GM18511 (cell line): Measurements from ENCODE around the gene MRPL48.

Source experiments
- ATAC-seq: cut with Tn5 transposase; IDR thresholded peaks from one replicate; pipeline ENCODE4 v1.9.1; 2021; ENCODE audit warnings: mild to moderate bottlenecking, moderate library complexity; ENCODE audit not compliant: unreplicated experiment

The MRPL48 gene

GRCh38 chr11:73888244-73888643 is 100.6 kb downstream of the MRPL48 start:
- no peak for ATAC-seq

GRCh38 chr11:73889019-73889418 is 101.3 kb downstream of the MRPL48 start:
- ATAC-seq = no peak

- no peak for ATAC-seq
These were observed 101.9 kb downstream of the MRPL48 start for GRCh38 chr11:73889536-73889935.

GRCh38 chr11:73893041-73893440 is 105.4 kb downstream of the MRPL48 start:
- ATAC-seq = no peak

- no peak for ATAC-seq
These were observed 107.2 kb downstream of the MRPL48 start for GRCh38 chr11:73894725-73895335.

GRCh38 chr11:73902303-73902702 is 114.6 kb downstream of the MRPL48 start:
- no peak for ATAC-seq

- ATAC-seq = no peak
These were observed 119.5 kb downstream of the MRPL48 start for GRCh38 chr11:73907191-73907590.

GRCh38 chr11:73912026-73912425 is 124.4 kb downstream of the MRPL48 start:
- ATAC-seq = no peak

DNA sequence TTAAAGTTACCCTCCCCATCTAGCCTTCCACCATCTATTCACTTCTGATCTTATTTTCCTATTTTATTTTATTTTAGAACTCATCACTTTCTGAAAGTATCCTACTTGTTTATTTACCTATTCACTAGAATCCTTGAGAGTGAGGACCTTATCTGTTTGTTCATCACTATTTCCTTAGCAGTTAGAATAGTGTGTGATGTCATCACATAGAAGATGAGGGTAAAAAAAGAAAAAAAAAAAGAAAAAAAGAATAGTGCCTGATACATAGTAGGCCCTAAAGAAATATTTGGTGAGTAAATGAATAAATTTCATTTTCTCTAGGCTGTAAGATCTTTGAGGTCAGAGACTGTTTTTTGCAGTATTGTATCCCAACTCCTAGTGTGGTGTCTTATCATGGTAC is 125.8 kb downstream of the MRPL48 start:
- no peak for ATAC-seq

DNA sequence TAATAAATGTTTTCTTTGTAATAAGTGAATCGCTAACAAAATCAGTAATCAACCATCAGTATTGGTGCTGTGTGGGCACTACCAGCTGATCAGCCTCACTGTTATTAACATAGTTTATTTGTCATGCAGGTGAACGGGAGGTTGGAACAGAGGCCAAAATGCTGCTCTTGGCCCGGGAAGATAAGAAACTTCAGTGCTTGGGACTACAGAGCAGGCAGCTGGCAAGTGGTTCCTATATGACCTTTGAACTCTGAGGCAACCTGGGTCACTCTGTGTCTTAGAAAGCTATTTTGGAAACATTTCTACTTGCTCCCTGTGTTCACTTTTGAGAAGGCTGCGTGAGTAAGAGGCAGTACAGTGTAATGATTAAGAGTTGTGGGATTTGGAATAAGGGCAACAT is 126.6 kb downstream of the MRPL48 start:
- no peak for ATAC-seq
